Posterior vena cava (tissue), 2 donors: ENCODE data around the gene HACD2. TPM values are rescaled to one million over a fixed set of nuclear protein-coding genes. Genes with fewer than 3 reads are reported as not detected.
"Not testable (repeated sequence)": the region's sequence is repeated elsewhere in the genome, so short reads cannot be mapped to it uniquely, and the experiment has no call there.

Experiments used
- DNase-seq: peaks from one replicate; pipeline ENCODE4 v3.0.0-alpha.2; 2020; ENCODE audit warnings: low spot score
- intact Hi-C, 2 donors: fragments of 100-400 bp; cut with DNase I; formaldehyde crosslinking; loops; one replicate each; pipeline versions ENCODE4 v1.14.1 to v1.14.2; 2022 to 2023
- total RNA-seq, 2 donors: library from RNA; stranded (reverse); fragmentation: NEBNext Ultra II Directional; extraction: Animal tissue kit (Norgen Biotek cat#: 25700); gene quantifications; one replicate each; pipeline ENCODE4 v1.2.1, GENCODE V29; 2021
- donor health status: DM: yes; HTN: yes; CAD: no.
- donor health status: DM: yes; HTN: yes; CAD: no.

The HACD2 gene
- total RNA-seq, 2 donors from 2014 or later = 16.5 to 19.9 TPM

DNA sequence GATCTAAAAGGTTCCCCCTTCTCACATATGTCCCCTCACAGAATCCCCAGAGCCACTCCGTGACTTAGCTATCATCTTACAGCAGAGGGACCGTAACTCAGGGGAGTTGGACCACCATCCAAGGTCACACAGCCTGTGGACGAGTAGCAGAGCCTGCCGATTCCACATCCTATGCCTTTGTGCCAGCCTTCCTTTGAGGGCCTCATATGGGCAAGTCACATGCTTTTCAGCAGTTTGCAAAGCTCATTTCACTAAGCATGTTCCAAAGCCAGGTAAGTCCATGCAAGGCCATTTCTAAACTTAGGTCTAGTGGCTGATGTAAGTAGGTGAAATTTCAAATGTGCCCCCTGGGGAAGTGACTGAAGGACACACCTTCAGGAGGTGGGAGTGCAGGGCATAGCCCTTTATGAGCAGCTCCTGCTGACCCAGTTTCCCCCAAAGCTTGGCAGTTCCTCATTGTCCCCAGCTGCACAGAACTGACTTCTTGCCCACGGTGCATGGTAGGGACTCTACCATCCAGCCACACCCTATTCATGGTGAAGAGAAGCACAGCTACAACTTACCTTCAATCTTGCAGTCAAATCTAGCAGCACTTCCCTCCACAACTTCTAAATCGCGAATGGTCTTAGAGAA is 33.3 kb upstream of the HACD2 start:
- intact Hi-C loops = no loop called here
- no peak for DNase-seq

DNA sequence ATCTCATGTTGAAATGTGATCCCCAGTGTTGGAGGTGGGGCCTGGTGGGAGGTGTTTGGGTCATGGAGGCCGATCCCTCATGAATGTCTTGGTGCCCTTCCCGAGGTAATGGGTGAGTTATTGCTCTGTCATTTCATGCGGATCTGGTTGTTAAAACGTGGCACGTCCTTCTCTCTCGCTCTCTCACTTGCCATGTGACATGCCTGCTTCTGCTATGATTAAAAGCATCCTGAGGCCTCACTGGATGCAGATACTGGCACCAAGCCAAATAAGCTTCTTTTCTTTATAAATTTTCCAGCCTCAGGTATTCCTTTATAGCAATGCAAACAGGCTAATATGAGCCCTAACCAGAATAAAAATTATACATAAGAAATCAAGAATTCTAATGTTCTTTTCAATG is 31.7 kb upstream of the HACD2 start:
- intact Hi-C loops = no loop called here
- DNase-seq = no peak

DNA sequence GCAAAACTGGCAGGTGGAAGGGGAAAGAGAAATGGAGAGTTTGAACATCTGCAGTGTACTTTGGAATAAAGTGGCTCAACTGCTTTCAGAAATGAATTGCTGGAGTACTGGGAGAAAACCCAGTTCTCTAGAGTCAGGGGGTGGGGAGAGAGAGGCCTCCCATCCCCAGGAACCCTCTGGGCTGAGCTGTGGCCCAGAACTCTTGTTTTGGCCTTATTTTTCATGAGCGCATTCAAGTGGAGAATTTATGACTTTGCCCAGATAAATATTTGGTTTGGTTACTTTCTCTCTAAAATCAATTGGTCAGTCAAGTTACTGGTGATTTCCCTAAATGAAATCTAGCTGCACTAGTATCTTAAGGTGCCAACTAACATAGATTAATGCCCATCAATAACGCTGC is 28.7 kb upstream of the HACD2 start:
- no peak for DNase-seq
- intact Hi-C loops = no loop called here

DNA sequence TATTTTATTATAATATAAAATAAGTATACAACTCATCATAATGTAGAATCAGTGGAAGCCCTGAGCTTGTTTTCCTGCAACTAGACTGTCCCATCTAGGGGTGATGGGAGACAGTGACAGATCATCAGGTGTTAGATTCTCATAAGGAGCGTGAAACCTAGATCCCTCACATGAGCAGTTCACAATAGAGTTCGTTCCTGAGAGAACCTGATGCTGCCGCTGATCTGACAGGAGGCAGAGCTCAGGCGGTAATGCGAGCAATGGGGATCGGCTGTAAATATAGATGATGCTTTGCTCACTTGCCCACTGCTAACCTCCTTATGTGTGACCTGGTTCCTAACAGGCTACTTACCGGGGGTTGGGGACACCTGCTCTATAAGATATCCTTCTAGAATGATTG is 26.8 kb upstream of the HACD2 start:
- DNase-seq, intact Hi-C loops: not testable (repeated sequence)

DNA sequence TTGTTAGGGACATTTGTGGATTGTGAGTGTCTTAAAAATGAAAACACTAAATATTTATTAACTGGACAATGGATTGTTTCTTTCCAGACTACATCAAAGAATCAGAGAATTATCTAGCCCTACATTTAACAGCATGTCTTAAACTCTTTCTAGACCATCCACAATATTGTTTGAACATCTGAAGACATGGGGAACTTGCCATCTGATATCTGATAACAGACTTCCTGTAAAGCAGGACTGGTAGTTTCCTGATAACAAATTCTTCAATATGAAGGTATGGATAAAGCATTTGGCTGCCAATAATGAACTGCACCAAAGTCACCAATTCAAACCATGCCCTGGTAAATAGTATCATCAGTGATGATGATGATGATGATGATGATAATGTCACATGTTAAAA is 26.2 kb upstream of the HACD2 start:
- no peak for DNase-seq
- intact Hi-C loops = no loop called here

DNA sequence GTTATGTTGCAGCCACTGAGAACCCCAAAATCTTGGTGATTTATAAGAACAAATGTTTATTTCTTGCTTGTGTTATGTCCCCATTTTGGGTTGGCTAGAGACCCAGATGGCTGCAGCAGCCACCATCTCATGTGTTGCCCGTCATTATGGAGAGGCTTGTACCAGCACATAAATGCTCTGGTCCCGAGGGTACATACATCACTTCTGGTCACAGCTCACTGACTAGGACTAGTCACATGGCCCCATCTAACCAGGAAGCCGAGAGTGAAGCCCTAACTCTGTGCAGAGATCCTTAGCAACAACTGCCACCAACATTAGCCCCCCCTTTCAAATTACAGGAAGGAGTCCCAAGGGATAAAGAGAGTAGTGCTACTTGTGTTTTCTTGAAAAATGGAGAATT is 25.5 kb upstream of the HACD2 start:
- intact Hi-C loops = no loop called here
- DNase-seq = no peak

DNA sequence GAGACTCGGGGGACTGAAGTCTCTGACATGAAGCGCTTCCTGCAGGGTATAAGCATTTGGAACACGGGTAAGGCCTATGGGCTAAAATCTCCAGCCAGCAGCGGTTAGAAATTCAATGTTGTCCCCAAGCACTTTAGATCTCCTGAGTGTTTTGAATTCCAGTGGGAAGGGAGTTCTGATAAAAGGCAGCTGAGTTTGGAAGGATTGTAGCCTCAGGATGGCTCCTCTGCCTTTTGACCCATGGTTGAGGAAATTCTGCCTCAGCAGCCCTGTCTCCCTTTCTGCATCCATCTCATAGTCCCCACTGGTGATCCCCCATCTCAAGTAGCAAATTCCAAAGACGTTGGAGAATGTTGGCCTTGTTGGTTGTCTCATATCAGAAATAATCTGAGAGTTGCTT is 24.2 kb upstream of the HACD2 start:
- no peak for DNase-seq
- intact Hi-C loops = no loop called here

DNA sequence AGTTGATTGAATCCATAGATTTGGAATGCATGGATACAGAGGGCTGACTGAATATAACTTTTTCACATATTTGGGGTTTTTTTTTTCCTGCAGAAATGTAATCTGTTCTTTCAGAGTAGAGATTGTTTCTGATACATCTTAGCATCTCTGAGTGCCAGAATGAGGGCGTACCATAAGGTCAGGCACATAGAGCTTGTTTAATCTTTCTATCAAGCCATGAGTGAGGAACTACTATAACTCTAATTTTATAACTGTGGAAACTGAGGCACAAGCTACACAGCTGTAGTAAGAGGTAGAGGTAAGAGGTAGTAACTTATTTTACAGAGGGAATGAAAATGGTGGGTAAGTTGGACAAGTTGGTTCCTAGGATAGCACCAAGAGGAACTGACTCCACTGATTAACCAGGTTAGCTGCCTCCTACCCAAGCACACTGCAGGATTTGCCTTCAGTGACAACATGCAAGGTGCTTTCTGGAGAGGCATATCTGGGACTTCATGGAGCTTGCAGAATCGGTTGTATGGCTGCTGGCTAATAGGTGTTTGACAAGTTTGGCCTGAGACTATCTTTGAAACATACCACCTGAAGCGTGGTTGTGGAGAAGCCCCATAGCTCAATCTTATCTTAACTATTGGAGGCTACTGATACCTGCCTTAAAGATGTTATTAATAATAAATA is 23.5 kb upstream of the HACD2 start:
- intact Hi-C loops = no loop called here
- DNase-seq = no peak

DNA sequence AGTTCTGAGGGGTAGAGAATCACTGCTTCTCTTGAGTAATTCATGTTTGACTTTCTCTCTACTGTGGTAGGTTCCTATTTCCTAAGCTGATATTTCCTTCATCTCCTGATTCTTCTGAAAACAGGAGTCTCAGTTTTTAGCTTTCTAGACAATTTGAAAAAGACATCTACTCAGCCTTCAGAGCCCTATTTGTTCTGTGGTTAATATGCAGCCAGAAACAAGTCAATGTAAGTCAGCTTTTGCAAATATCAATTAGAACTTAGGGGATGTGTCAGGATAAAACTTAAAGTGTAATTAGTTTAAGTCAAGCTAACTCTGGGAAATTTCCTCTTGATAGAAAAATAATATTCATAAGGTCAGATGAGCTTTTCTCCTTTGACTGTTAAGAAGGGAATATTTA is 21.7 kb upstream of the HACD2 start:
- DNase-seq = no peak
- intact Hi-C loops = no loop called here

DNA sequence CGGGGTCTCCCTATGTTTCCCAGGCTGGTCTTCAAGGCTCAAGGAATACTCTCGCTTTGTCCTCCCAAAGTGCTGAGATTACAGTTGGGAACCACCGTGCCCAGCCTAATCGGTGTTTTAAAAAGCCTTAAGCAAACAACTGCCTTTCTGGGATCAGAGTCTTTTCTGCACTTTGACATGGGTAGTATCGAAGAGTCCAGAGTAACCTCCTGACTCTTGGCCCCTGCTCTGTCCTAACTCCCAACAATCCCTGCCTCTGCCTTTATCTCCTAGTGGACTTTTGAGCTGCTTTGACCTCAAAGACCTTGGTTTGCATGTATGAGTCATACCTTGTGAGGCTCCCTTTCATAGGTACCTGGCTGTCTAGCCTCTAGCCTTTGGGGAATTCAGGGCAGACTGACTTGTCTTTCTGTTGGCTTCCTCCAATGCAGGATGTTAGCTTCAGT is 21.0 kb upstream of the HACD2 start:
- intact Hi-C loops = no loop called here
- DNase-seq = no peak

DNA sequence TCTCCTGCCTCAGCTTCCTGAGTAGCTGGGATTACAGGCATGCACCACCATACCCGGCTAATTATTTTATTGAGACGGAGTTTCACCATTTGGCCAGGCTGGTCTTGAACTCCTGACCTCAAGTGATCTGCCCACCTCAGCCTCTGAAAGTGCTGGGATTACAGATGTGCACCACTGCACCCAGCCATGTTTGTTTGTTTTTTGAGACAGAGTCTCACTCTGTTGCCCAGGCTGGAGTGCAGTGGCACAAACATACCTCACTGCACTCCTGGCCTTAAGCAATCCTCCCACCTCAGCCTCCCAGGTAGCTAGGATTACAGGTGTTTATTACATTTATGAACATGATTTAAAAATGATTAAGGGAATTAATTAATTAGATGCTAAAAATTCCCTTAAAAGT is 18.3 kb upstream of the HACD2 start:
- DNase-seq = not testable (repeated sequence)
- intact Hi-C loops = loop anchor here in 1 of 2 donors (2.0 kb wide), 1 partner anchor 14 kb away; no protein-coding TSS in a partner anchor

DNA sequence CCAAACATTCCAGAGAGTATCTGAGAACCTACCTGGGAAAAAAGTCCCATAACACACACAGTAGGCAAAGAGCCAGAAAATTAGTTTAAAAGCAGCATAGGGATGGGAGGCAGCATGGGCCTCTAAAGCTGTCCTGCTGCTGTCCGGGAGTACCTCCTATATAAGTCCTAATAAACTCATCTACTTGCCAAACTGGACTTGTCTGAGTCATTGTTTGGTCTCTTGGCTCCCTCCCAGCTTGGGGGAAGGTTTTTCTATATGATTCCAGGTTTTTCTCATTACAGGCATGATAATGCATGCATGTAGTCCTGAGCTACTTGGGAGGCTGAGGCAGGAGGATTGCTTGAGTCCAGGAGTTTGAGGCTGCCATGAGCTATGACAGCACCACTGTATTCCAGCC is 17.5 kb upstream of the HACD2 start:
- DNase-seq = no peak
- intact Hi-C loops = loop anchor here in 1 of 2 donors (2.0 kb wide), 1 partner anchor 14 kb away; no protein-coding TSS in a partner anchor

DNA sequence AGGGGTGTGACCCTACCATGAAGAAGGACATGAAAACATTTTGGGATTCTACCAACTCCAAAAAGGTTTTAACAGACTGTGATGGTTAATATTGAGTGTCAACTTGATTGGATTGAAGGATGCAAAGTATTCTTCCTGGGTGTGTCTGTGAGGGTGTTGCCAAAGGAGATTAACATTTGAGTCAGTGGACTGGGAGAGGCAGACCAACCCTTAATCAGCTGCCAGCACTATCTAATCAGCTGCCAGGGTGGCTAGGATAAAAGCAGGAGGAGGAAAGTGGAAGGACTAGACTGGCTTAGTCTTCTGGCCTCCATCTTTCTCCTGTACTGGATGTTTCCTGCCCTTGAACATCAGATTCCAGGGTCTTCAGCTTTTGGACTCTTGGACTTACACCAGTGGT is 16.0 kb upstream of the HACD2 start:
- DNase-seq, intact Hi-C loops: not testable (repeated sequence)

DNA sequence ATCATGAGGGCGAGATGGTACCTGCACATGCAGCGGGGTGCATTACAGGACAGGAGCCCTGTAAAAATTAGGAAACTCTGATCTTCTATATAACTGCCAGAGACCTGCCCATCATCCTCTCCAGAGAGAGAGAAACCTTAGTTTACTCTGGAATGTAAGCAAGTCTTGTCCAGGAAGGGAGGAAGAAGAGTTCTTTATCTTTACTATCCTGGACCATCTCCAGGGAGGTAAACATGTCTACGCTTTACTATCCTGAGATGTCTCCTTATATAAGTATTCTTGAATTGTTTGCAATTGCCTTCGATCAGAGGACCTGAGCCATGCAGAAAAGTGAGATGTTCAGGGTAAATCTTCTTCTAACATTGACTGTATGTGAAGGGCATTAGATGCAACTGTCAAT is 12.7 kb upstream of the HACD2 start:
- intact Hi-C loops = no loop called here
- no peak for DNase-seq

DNA sequence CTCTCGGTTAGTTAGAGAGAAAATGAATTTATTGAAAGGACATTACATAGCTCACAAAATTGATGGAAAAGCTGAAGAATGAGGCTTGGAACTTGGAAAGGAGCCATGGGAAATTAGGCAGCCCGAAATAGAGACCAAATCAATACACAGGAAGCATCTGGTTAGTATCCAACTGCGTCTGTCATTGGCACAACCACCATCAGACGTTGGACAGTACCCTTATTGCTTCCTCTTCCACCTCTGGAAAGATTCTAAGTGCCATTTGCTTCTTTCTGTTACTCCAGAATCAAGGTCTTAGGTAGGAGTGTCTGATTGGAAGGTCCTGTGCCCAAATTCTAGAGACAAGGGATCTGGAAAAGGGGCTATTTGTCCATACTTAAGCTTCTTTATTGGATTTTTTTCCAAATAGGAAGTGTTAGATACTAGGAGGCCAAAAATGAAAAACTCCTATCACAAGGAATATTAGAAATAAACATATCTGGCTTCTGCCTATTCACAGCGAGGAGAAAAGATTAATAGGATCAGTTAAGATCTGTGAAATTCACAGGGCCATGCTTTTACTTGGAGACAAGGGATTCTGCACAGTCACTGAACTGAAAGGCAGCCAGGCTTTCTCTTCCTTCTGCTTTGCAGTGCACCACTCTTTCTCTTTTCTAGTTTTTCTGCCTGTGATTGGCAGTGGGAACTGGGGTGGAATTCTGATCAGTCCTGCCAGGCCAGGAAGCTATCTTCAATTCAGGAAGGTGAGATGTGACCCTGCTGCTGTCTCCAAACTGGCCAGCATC is 10.7 kb upstream of the HACD2 start:
- intact Hi-C loops = no loop called here
- DNase-seq = no peak

DNA sequence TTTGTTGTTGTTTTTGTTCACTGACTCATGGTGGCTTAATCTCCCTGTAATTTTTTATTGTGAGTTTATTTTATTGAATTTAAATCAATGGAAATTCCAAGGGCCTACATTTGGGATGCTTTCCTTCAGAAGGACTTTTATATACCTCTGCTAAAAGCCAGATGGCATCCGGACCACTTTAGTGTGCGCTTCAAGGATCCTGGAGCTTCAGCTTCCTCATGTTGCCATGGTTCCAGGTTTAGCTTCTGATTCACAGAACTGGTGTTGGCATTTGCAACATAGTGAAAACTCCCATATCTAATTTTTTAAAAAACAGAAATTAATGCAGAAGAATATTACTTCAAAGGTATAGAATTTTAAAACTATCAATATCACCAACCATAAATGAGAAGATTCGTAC is 8.5 kb upstream of the HACD2 start:
- intact Hi-C loops = no loop called here
- no peak for DNase-seq

DNA sequence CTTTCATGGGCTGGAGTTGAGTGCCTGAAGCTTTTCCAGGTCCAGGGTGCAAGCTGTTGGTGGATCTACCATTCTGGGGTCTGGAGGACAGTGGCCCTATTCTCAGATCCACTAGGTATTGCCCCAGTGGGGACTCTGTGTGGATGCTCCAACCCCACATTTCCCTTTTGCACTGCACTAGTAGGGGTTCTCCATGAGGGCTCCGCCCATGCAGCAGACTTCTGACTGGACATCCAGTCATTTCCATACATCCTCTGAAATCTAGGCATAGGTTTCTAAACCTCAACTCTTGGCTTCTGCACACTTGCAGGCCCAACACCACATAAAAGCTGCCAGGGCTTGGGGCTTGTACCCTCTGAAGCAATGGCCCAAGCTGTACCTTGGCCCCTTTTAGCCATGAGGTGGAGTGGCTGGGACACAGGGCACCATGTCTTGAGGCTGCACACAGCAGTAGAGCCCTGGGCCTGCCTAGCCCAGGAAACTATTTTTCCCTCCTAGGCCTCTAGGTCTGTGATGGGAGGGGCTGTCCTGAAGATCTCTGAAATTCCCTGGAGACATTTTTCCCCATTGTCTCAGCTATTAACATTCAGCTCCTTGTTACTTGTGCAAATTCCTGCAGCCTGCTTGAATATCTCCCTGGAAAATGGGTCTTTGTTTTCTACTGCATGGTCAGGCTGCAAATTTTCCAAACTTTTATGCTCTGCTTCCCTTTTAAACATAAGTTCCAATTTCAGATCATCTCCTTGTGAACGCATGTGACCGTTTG is 6.0 kb upstream of the HACD2 start:
- intact Hi-C loops = no loop called here
- no peak for DNase-seq

DNA sequence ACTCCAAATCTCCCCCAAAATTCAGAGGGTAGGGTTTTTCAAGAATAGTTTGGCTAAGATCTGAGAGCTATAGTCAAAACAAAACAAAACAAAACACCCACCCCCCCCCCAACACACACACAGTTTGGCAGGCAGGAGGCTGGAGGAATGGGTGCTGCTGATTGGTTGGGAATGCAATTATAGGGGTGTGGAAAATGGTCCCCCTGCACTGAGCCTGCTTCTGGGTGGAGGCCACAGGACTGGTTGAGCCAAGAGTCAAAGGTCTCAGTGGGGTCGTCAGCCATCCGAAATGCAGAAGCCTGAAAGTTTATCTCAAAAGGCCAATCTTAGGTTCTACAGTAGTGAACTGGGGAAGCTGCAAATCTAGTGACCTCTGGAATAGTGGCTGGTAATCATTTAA is 2.5 kb upstream of the HACD2 start:
- intact Hi-C loops = no loop called here
- DNase-seq = no peak

DNA sequence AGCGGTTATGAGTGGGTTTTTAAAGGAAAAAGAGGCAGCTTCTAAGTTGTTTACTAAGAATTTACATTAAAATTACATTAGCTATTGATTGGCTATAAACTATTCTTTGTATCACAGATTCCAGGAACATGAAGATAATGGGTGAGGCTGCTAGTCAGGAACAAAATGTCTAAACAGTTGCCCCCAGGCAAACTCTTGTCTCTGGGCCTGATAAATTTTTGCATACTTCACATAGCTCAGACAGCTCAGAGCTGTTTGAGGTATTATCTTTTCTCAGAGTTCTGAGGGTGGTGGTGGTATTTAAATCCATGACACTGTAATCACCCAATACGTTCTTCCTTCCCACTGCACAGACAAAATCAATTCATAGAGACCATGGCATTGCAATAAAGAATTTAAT is 2.1 kb upstream of the HACD2 start:
- intact Hi-C loops = no loop called here
- DNase-seq = no peak

DNA sequence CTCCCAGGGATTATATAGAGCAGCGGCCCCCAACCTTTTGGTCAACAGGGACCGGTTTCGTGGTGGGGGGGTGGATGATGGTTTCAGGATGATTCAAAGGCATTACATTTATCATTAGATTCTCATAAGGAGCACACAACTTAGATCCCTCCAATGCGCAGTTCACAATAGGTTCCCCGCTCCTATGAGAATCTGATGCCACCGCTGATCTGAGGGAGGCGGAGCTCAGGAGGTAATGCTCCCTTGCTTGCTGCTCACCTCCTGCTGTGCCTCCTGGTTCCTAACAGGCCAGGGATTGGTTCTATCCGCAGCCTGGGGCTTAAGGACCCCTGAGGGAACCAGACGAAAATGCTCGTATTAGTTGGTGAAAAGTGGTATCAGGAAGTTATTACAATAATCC is 1.3 kb upstream of the HACD2 start:
- intact Hi-C loops = no loop called here
- no peak for DNase-seq
